Glutamatergic neuron (in vitro differentiated cells): ENCODE results near the gene MED12L. TPM values are rescaled to one million over a fixed set of nuclear protein-coding genes. Genes with fewer than 3 reads are reported as not detected.

Experiments
- DNase-seq: peaks from one replicate; pipeline ENCODE4 v3.0.0; 2022
- H3K27ac Mint-ChIP-seq: one replicate; pipeline ENCODE4 v1.8.0; 2020; ENCODE audit warnings: mild to moderate bottlenecking, mixed read lengths, inconsistent platforms; ENCODE audit not compliant: unreplicated experiment
- H3K27me3 Mint-ChIP-seq: one replicate; pipeline ENCODE4 v1.8.0; 2020; ENCODE audit warnings: mild to moderate bottlenecking, moderate library complexity, mixed read lengths, inconsistent platforms; ENCODE audit not compliant: unreplicated experiment
- H3K36me3 Mint-ChIP-seq: one replicate; pipeline ENCODE4 v1.8.0; 2020; ENCODE audit warnings: mild to moderate bottlenecking, mixed read lengths, inconsistent platforms; ENCODE audit not compliant: unreplicated experiment
- H3K4me1 Mint-ChIP-seq: one replicate; pipeline ENCODE4 v1.8.0; 2020; ENCODE audit warnings: mild to moderate bottlenecking, low read depth, mixed read lengths, inconsistent platforms; ENCODE audit not compliant: unreplicated experiment
- H3K4me3 Mint-ChIP-seq: one replicate; pipeline ENCODE4 v1.8.0; 2020; ENCODE audit warnings: mild to moderate bottlenecking, mixed read lengths, inconsistent platforms; ENCODE audit not compliant: unreplicated experiment
- H3K9me3 Mint-ChIP-seq: one replicate; pipeline ENCODE4 v1.8.0; 2020; ENCODE audit warnings: mild to moderate bottlenecking, moderate library complexity, mixed read lengths, inconsistent platforms; ENCODE audit not compliant: unreplicated experiment
- total RNA-seq: library from RNA; stranded (reverse); fragmentation: NEBNext Ultra II Directional; extraction: Animal tissue kit (Norgen Biotek cat#: 25700); gene quantifications from one replicate; pipeline ENCODE4 v1.2.1, GENCODE V29; 2021; ENCODE audit not compliant: unreplicated experiment
- TF ChIP-seq, protein P1 (sequence below): fragments of 200-600 bp; sonication (generic); IDR thresholded peaks from one replicate; pipeline ENCODE4 v1.5.0; 2021; ENCODE audit not compliant: partially characterized antibody, unreplicated experiment

The MED12L gene
- total RNA-seq, 1 donor from 2014 or later = 7.8 TPM

DNA sequence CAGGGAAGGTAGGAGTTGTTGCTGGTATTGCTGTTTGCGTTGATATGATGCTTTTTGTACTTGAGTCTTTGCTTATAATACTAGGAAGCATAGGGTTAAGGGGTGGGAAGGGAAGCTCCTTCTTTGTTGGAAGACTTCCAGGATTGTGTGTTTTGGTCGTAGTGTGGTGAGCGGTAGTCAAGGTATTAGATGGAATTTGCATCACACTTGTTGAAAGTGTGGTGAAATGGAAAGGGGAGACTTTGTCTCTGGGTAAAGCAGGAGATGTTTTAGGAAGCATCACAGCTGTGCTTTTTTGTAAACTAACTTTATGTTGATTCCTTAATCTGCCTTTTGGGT lies 360.5 kb downstream of the MED12L start:
- no peaks in the 10 kb centered on the region for H3K27me3 Mint-ChIP-seq
- TF ChIP-seq, protein P1, sequence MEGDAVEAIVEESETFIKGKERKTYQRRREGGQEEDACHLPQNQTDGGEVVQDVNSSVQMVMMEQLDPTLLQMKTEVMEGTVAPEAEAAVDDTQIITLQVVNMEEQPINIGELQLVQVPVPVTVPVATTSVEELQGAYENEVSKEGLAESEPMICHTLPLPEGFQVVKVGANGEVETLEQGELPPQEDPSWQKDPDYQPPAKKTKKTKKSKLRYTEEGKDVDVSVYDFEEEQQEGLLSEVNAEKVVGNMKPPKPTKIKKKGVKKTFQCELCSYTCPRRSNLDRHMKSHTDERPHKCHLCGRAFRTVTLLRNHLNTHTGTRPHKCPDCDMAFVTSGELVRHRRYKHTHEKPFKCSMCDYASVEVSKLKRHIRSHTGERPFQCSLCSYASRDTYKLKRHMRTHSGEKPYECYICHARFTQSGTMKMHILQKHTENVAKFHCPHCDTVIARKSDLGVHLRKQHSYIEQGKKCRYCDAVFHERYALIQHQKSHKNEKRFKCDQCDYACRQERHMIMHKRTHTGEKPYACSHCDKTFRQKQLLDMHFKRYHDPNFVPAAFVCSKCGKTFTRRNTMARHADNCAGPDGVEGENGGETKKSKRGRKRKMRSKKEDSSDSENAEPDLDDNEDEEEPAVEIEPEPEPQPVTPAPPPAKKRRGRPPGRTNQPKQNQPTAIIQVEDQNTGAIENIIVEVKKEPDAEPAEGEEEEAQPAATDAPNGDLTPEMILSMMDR = no peak
- no peak overlapping the region for H3K4me3 Mint-ChIP-seq
- H3K36me3 Mint-ChIP-seq = no peaks in the 10 kb centered on the region
- no peak overlapping the region for H3K27ac Mint-ChIP-seq
- no peaks in the 10 kb centered on the region for H3K9me3 Mint-ChIP-seq
- no peaks in the 10 kb centered on the region for H3K4me1 Mint-ChIP-seq
- no peak for DNase-seq

DNA sequence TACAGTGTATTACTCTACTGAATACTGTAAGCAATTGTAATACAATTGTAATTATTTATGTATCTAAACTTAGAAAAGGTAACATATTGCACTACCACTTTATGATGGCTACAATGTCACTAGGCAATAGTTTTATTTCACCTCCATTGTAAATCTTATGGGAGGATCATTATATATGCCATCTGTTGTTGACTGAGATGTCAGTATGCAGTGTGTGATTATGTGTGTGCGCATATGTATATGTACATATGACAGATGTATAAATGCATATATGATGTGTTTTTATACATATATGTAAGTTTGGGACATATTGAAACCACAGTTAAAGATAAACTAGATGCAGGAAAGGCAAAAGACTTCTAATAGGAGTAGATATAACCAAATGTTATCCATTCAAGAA lies 366.9 kb downstream of the MED12L start:
- TF ChIP-seq, protein P1 = no peak
- no peak for DNase-seq
- Mint-ChIP-seq H3K4me3 (no peak overlapping the region), H3K36me3 (no peaks in the 10 kb centered on the region), H3K27me3 (no peaks in the 10 kb centered on the region), H3K9me3 (no peaks in the 10 kb centered on the region), H3K4me1 (no peaks in the 10 kb centered on the region), H3K27ac (no peak overlapping the region)

GRCh38 chr3:151452841-151453240 lies 367.4 kb downstream of the MED12L start:
- Mint-ChIP-seq H3K4me3 (no peak overlapping the region), H3K27me3 (no peaks in the 10 kb centered on the region), H3K4me1 (no peaks in the 10 kb centered on the region), H3K27ac (no peak overlapping the region), H3K9me3 (no peaks in the 10 kb centered on the region), H3K36me3 (no peaks in the 10 kb centered on the region)
- no peak for DNase-seq
- TF ChIP-seq, protein P1 = no peak

DNA sequence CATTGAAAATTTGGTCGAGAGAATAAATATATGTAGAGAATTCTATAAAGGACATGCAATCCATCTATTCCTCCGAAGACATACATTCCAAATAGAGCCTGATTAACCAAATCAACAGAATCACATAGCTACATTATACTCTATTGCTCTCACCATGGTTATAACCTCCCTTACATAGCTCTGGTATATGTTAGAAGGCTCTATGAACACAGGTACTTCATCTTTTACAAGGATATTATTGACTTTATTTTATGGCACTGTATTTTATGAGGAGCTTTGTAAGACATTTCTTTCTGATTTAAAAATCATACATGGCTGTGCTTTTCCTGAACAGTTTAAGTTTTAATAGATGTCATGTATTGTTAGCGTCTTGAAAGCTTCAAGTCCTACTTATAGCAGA lies 370.6 kb downstream of the MED12L start:
- Mint-ChIP-seq H3K4me1 (peaks cover 3% of the 10 kb centered on the region), H3K27ac (no peak overlapping the region), H3K4me3 (no peak overlapping the region), H3K9me3 (no peaks in the 10 kb centered on the region), H3K36me3 (no peaks in the 10 kb centered on the region), H3K27me3 (no peaks in the 10 kb centered on the region)
- no peak for DNase-seq
- TF ChIP-seq, protein P1 = no peak

DNA sequence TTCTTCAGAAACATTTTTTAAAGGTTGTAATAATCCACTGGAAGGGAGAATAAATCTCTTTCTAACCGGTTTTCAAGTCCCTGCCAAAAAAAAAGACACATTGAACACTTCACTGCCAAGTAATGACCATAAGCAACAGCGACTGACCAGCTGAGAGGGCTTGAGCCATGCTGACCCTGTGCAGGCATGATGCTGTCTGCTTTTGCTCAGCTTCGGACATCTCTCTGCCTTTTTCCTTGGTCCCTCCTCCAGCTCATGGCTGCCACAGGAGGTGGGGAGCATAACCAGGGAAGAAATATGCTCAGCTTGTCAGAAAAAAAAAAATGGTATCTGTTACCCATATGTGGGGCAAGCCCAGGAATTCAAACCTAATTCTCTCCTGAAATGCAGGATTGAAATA lies 373.9 kb downstream of the MED12L start:
- no peaks in the 10 kb centered on the region for H3K36me3 Mint-ChIP-seq
- TF ChIP-seq, protein P1 = no peak

More for the DNA sequence above, 373.9 kb downstream of the MED12L start:
- Mint-ChIP-seq H3K27me3 (no peaks in the 10 kb centered on the region), H3K9me3 (no peaks in the 10 kb centered on the region), H3K4me1 (peaks cover 3% of the 10 kb centered on the region), H3K4me3 (no peak overlapping the region), H3K27ac (no peak overlapping the region)
- no peak for DNase-seq
